ENCODE data around the gene TSNAXIP1.
A peak's percentile ranks its signal among the peaks of the same experiment; 100 is the strongest.

The TSNAXIP1 gene

GRCh38 chr16:67801241-67801640, 5.4 kb upstream of the TSNAXIP1 start:
- TF ChIP-seq CTCF (IDR thresholded peaks at IDR 0.05; ENCODE audit: low read depth, low read length, missing control alignments) = no peak
- no peak for DNase-seq (ENCODE audit: low read depth)
- no peak overlapping the region for H3K4me3 ChIP-seq (ENCODE audit: low read depth, low read length)

- no peak overlapping the region for H3K4me3 ChIP-seq (ENCODE audit: low read depth, low read length)
- no peak for TF ChIP-seq CTCF (IDR thresholded peaks at IDR 0.05; ENCODE audit: low read depth, low read length, missing control alignments)
- DNase-seq (ENCODE audit: low read depth) = peak; percentile 42
Observed at GRCh38 chr16:67801883-67802282, 4.8 kb upstream of the TSNAXIP1 start.

GRCh38 chr16:67803894-67804293, 2.8 kb upstream of the TSNAXIP1 start:
- H3K4me3 ChIP-seq (ENCODE audit: low read depth, low read length) = no peak overlapping the region
- DNase-seq (ENCODE audit: low read depth) = no peak
- no peak for TF ChIP-seq CTCF (IDR thresholded peaks at IDR 0.05; ENCODE audit: low read depth, low read length, missing control alignments)

GRCh38 chr16:67804853-67805542, 1.7 kb upstream of the TSNAXIP1 start:
- no peak for DNase-seq (ENCODE audit: low read depth)
- no peak for TF ChIP-seq CTCF (IDR thresholded peaks at IDR 0.05; ENCODE audit: low read depth, low read length, missing control alignments)
- H3K4me3 ChIP-seq (ENCODE audit: low read depth, low read length) = peak overlapping the region; percentile 92

GRCh38 chr16:67805718-67806427, 816 bp upstream of the TSNAXIP1 start:
- peak overlapping the region; percentile 92 for H3K4me3 ChIP-seq (ENCODE audit: low read depth, low read length)
- no peak for TF ChIP-seq CTCF (IDR thresholded peaks at IDR 0.05; ENCODE audit: low read depth, low read length, missing control alignments)
- DNase-seq (ENCODE audit: low read depth) = no peak

GRCh38 chr16:67807148-67807682, 526 bp downstream of the TSNAXIP1 start:
- no peak for DNase-seq (ENCODE audit: low read depth)
- H3K4me3 ChIP-seq (ENCODE audit: low read depth, low read length) = peak overlapping the region; percentile 92
- no peak for TF ChIP-seq CTCF (IDR thresholded peaks at IDR 0.05; ENCODE audit: low read depth, low read length, missing control alignments)

All from GM12864 (cell line).